H9 (cell line): ENCODE measurements around the gene TNFRSF11A. TPM values are rescaled to one million over a fixed set of nuclear protein-coding genes. Genes with fewer than 3 reads are reported as not detected.

Experiments
- DNase-seq: peaks from one replicate; pipeline ENCODE4 v3.0.0-alpha.2; 2017
- H2AFZ ChIP-seq: one replicate; pipeline ENCODE4 v1.6.1; 2013; ENCODE audit warnings: mild to moderate bottlenecking, low read length, control low read depth, moderate library complexity
- H2AK5ac ChIP-seq: 2 replicates; pipeline ENCODE4 v1.6.1; 2013; ENCODE audit warnings: low read length, control low read depth, mixed read lengths; ENCODE audit not compliant: insufficient read length
- H2BK120ac ChIP-seq: one replicate; pipeline ENCODE4 v1.6.1; 2013; ENCODE audit warnings: low read depth, mild to moderate bottlenecking, low read length, control low read depth, inconsistent platforms; ENCODE audit not compliant: poor library complexity, severe bottlenecking
- H2BK12ac ChIP-seq: 2 replicates; pipeline ENCODE4 v1.6.1; 2013; ENCODE audit warnings: low read length, control low read depth, mixed read lengths, low read depth; ENCODE audit not compliant: insufficient read length
- H2BK15ac ChIP-seq: 2 replicates; pipeline ENCODE4 v1.6.1; 2013; ENCODE audit warnings: low read depth, low read length, control low read depth
- H2BK20ac ChIP-seq: one replicate; pipeline ENCODE4 v1.6.1; 2013; ENCODE audit warnings: low read depth, mild to moderate bottlenecking, low read length, control low read depth, inconsistent platforms; ENCODE audit not compliant: poor library complexity, severe bottlenecking
- H2BK5ac ChIP-seq: 2 replicates; pipeline ENCODE4 v1.6.1; 2013; ENCODE audit warnings: low read length, control low read depth, mixed read lengths; ENCODE audit not compliant: insufficient read length
- H3K14ac ChIP-seq: 2 replicates; pipeline ENCODE4 v1.6.1; 2013; ENCODE audit warnings: low read length, control low read depth; ENCODE audit not compliant: insufficient read depth
- H3K18ac ChIP-seq: 2 replicates; pipeline ENCODE4 v1.6.1; 2013; ENCODE audit warnings: low read depth, mild to moderate bottlenecking, mixed read lengths, low read length, control low read depth; ENCODE audit not compliant: insufficient read length
- H3K23ac ChIP-seq: 2 replicates; pipeline ENCODE4 v1.6.1; 2013; ENCODE audit warnings: low read length, control low read depth, mixed read lengths, low read depth; ENCODE audit not compliant: insufficient read length
- H3K23me2 ChIP-seq: 2 replicates; pipeline ENCODE4 v1.6.1; 2013; ENCODE audit warnings: low read depth, mild to moderate bottlenecking, mixed read lengths, low read length, control low read depth; ENCODE audit not compliant: insufficient read length, poor library complexity, severe bottlenecking
- H3K27ac ChIP-seq: 2 replicates; pipeline ENCODE4 v1.5.1; 2013; ENCODE audit warnings: low read length, control low read depth, mixed read lengths, low read depth; ENCODE audit not compliant: insufficient read length
- H3K27me3 ChIP-seq: 2 replicates; pipeline ENCODE4 v1.6.1; 2013; ENCODE audit warnings: low read length, control low read depth, inconsistent platforms; ENCODE audit not compliant: insufficient read depth
- H3K4ac ChIP-seq: 2 replicates; pipeline ENCODE4 v1.6.1; 2013; ENCODE audit warnings: low read depth, mild to moderate bottlenecking, control low read depth, inconsistent platforms, low read length, moderate library complexity
- H3K4me1 ChIP-seq: 2 replicates; pipeline ENCODE4 v1.6.1; 2013; ENCODE audit warnings: low read length, control low read depth, inconsistent platforms; ENCODE audit not compliant: insufficient read depth
- H3K4me2 ChIP-seq: 2 replicates; pipeline ENCODE4 v1.6.1; 2013; ENCODE audit warnings: low read length, control low read depth, mixed read lengths; ENCODE audit not compliant: insufficient read length, insufficient read depth
- H3K56ac ChIP-seq: 2 replicates; pipeline ENCODE4 v1.6.1; 2013; ENCODE audit warnings: low read depth, mild to moderate bottlenecking, mixed read lengths, low read length, control low read depth; ENCODE audit not compliant: insufficient read length
- H3K79me1 ChIP-seq: 2 replicates; pipeline ENCODE4 v1.6.1; 2013; ENCODE audit warnings: low read depth, mild to moderate bottlenecking, moderate library complexity, low read length, control low read depth, inconsistent platforms; ENCODE audit not compliant: insufficient read depth, poor library complexity, severe bottlenecking
- H3K79me2 ChIP-seq: 2 replicates; pipeline ENCODE4 v1.6.1; 2013; ENCODE audit warnings: low read length, control low read depth, inconsistent platforms; ENCODE audit not compliant: insufficient read depth
- H3K9ac ChIP-seq: 2 replicates; pipeline ENCODE4 v1.6.1; 2013; ENCODE audit warnings: low read length, control low read depth, mixed read lengths; ENCODE audit not compliant: insufficient read length; ENCODE audit errors: extremely low read depth
- H3K9me3 ChIP-seq: one replicate; pipeline ENCODE4 v1.6.1; 2013; ENCODE audit warnings: low read depth, low read length, inconsistent platforms; ENCODE audit not compliant: control insufficient read depth
- H3T11ph ChIP-seq: one replicate; pipeline ENCODE4 v1.6.1; 2013; ENCODE audit warnings: mild to moderate bottlenecking, low read length, control low read depth, inconsistent platforms
- H4K20me1 ChIP-seq: one replicate; pipeline ENCODE4 v1.6.1; 2013; ENCODE audit not compliant: control insufficient read depth, insufficient read length, insufficient read depth
- H4K5ac ChIP-seq: 2 replicates; pipeline ENCODE4 v1.6.1; 2013; ENCODE audit warnings: low read depth, mild to moderate bottlenecking, mixed read lengths, low read length, control low read depth; ENCODE audit not compliant: insufficient read length
- H4K8ac ChIP-seq: replicated peaks from 2 replicates; pipeline ENCODE4 v1.6.1; 2013; ENCODE audit warnings: low read length, control low read depth, mixed read lengths, low read depth; ENCODE audit not compliant: insufficient read length
- H4K91ac ChIP-seq: 2 replicates; pipeline ENCODE4 v1.6.1; 2013; ENCODE audit warnings: low read depth, mild to moderate bottlenecking, moderate library complexity, mixed read lengths, low read length, control low read depth; ENCODE audit not compliant: insufficient read length
- H3K27ac Mint-ChIP-seq, 3 experiments: 2 replicates in 2 of 3; 3 replicates in 1 of 3; pipeline ENCODE4 v1.8.0; 2020 to 2021; ENCODE audit warnings: mixed read lengths in 3 of 3, mild to moderate bottlenecking in 1 of 3, moderate library complexity in 1 of 3
- H3K27me3 Mint-ChIP-seq: 2 replicates; pipeline ENCODE4 v1.8.0; 2021; ENCODE audit warnings: low read depth, mild to moderate bottlenecking, moderate library complexity, mixed read lengths
- H3K36me3 Mint-ChIP-seq, 3 experiments: 2 replicates in 2 of 3; 3 replicates in 1 of 3; pipeline ENCODE4 v1.8.0; 2020 to 2021; ENCODE audit warnings: low read depth in 3 of 3, mixed read lengths in 3 of 3; ENCODE audit not compliant: insufficient read depth in 1 of 3
- H3K4me1 Mint-ChIP-seq, 2 experiments: 2 replicates each; pipeline ENCODE4 v1.8.0; 2020; ENCODE audit warnings: mixed read lengths in 2 of 2
- H3K4me3 Mint-ChIP-seq, 2 experiments: 2 replicates in 1 of 2; 3 replicates in 1 of 2; pipeline ENCODE4 v1.8.0; 2020 to 2021; ENCODE audit warnings: mild to moderate bottlenecking in 2 of 2, mixed read lengths in 2 of 2, moderate library complexity in 1 of 2
- H3K9me3 Mint-ChIP-seq, 2 experiments: 2 replicates in 1 of 2; 3 replicates in 1 of 2; pipeline ENCODE4 v1.8.0; 2020; ENCODE audit warnings: mild to moderate bottlenecking in 2 of 2, mixed read lengths in 2 of 2, moderate library complexity in 1 of 2
- WGBS: extraction: QIAGEN DNeasy Blood & Tissue Kit; methylation state at CpG from one replicate; pipeline ENCODE4 v1.1.7; 2013; ENCODE audit warnings: missing lambda C conversion rate, low lambda C conversion rate, mixed read lengths; ENCODE audit not compliant: insufficient read length; ENCODE audit errors: extremely low coverage; 5-methylcytosine and 5-hydroxymethylcytosine counted together
- total RNA-seq: library from RNA; stranded (reverse); gene quantifications from 2 replicates; pipeline ENCODE4 v1.2.1, GENCODE V29; 2021
- TF ChIP-seq, protein P1 (sequence below): fragments of 200-600 bp; sonication (generic); conservative IDR thresholded peaks from 3 replicates; pipeline ENCODE4 v1.8.0; 2021; ENCODE audit warnings: antibody characterized with exemption, mild to moderate bottlenecking

Gene TNFRSF11A
- total RNA-seq, 1 experiment from 2014 or later = 7.8 TPM

- Histone ChIP-seq H3T11ph (no peak overlapping the region), H4K8ac (no peak overlapping the region), H3K4ac (no peak overlapping the region), H3K9me3 (no peaks in the 10 kb centered on the region), H3K56ac (no peak overlapping the region), H3K23me2 (no peaks in the 10 kb centered on the region), H3K18ac (no peak overlapping the region), H2BK12ac (no peak overlapping the region), H3K27me3 (no peaks in the 10 kb centered on the region), H2BK15ac (no peak overlapping the region), H3K79me1 (no peaks in the 10 kb centered on the region), H2BK20ac (no peak overlapping the region), H3K9ac (no peak overlapping the region), H4K20me1 (no peaks in the 10 kb centered on the region), H3K14ac (no peak overlapping the region), H3K79me2 (no peaks in the 10 kb centered on the region), H3K23ac (no peak overlapping the region), H3K4me1 (no peaks in the 10 kb centered on the region), H2BK5ac (no peak overlapping the region), H4K91ac (no peak overlapping the region), H3K4me2 (no peak overlapping the region), H2AFZ (no peak overlapping the region), H3K27ac (no peak overlapping the region), H2BK120ac (no peak overlapping the region), H2AK5ac (no peak overlapping the region), H4K5ac (no peak overlapping the region)
- peaks cover 3% of the 10 kb centered on the region for H3K27me3 Mint-ChIP-seq
- peaks cover 2 to 7% (median 6%) of the 10 kb centered on the region in 3 experiments; a peak in 5 of 7 replicates for H3K36me3 Mint-ChIP-seq
- H3K4me3 Mint-ChIP-seq = no peak overlapping the region
- WGBS = no CpG with 5 or more reads among the region's 10 CpGs
- TF ChIP-seq, protein P1, sequence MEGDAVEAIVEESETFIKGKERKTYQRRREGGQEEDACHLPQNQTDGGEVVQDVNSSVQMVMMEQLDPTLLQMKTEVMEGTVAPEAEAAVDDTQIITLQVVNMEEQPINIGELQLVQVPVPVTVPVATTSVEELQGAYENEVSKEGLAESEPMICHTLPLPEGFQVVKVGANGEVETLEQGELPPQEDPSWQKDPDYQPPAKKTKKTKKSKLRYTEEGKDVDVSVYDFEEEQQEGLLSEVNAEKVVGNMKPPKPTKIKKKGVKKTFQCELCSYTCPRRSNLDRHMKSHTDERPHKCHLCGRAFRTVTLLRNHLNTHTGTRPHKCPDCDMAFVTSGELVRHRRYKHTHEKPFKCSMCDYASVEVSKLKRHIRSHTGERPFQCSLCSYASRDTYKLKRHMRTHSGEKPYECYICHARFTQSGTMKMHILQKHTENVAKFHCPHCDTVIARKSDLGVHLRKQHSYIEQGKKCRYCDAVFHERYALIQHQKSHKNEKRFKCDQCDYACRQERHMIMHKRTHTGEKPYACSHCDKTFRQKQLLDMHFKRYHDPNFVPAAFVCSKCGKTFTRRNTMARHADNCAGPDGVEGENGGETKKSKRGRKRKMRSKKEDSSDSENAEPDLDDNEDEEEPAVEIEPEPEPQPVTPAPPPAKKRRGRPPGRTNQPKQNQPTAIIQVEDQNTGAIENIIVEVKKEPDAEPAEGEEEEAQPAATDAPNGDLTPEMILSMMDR = no peak
- H3K9me3 Mint-ChIP-seq = peaks cover 9 to 10% of the 10 kb centered on the region in 2 experiments
- H3K27ac Mint-ChIP-seq = no peak overlapping the region
- no peak for DNase-seq
- H3K4me1 Mint-ChIP-seq = no peaks in the 10 kb centered on the region
These were observed 82.5 kb downstream of the TNFRSF11A start for GRCh38 chr18:62407660-62408059.
